ENCODE results near the gene SRPRA.
"Not testable (repeated sequence)": the region's sequence is repeated elsewhere in the genome, so short reads cannot be mapped to it uniquely, and the experiment has no call there.

Gene SRPRA

DNA sequence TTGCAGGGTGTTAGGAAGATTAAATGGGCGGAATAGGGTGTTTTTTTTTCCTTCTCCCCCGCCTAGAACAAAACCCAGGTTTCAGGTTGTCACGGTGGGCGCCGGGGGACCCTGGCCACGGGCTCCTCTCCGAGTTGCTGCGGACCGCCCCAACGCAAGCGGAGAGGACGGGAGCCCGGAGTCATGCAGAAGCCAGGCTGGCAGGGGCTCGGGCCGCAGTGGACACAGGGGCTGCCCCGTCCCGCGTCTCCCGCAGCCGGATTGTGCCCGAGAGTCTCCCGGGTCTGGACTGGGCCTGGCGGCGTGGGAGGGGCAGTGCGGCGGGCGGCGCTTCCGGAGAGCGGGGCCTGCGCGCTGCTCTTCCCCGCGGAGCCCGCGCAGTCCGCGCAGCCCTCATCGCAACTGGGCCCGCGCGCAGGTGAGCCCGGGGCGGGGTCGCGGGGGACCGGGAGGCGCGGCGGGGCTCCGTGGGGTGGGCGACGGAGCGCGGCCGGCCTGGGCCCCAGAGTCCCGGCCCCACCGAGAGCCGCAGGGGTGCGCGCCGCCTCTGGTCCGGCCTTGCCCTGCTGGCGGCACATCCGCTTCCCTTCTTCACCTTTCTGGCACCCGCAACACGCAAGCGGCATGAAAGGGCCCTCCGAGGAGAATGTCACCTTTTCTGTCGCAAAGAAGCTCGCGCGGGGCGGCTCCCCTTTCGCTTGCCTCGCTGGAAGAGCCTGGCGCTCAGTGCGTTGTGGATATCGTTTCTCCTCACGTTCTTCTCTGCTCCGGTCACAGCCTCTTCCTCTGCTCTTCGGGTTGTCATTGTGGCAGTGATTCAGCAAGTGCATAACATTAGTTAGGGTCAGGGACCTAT, 14.3 kb upstream of the SRPRA start, which contains the start of gene TIRAP:
TSS of gene TIRAP (plus strand) at position 358 of the 856 bp plus-strand sequence. CDS start 7,802 bp downstream, outside the sequence.
- DNase-seq (ENCODE audit: low spot score) = no peak

DNA sequence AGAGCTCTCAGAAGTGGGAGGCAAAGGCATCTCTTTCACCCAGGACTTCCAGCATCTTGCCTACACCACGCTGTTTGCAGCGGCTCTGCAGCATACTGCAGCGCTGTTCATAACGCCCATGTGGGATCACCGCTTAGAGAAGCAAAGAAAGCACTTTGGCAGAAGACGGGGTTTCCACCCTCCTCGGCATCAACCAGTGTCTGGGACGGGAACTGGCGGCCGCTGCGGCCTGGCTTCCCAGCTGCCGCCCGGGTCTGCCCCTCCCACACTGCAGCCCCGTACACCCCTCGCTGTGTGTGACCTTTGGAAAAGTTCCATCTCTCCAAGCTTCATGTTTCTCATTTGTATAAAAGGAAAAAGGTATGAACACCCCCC, 13.7 kb upstream of the SRPRA start:
- no peak for DNase-seq (ENCODE audit: low spot score)

DNA sequence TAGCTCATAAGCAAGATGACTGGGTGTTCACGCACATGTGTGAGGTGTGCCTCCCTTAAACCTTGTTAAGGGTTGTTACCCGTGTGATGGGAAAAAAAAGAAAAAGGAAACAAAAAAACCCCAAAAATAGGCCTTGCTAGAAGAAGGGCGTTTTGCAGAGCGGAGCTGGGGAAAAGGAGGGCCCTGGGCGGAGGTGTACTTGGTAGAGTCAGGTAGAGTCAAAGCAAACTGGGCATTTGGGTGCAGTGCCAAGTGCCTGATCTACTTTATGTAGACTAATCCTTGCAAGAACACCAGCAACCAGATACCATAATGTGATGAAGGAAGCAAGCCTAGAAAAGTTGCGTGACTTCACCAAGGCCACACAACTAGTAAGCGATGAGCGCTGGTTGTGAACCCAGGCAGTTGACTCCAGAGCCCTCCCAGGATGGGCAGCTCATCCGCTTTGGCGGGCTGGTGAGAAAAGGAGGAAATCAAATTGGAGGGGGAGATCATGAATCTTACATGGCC, 13.0 kb upstream of the SRPRA start:
- no peak for DNase-seq (ENCODE audit: low spot score)

DNA sequence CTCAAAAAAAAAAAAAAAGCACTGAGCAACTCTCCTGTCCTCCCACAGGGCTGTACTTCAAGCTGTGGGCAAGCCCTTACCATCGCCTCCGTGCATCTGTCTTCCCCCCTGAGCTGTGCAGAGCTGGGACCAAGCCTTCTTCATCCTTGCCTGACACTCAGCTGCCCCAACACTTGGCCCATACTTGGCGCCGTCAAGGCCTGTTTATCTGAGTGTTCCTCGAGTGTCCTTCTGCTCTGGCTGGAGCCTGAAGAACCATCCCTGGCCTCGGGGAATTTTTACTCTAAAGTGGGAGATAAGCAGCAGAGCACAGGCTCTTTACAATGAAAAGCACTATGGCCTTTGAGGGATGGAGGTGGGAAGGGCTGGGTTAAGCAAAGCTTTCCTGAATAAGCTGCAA, 12.6 kb upstream of the SRPRA start:
- no peak for DNase-seq (ENCODE audit: low spot score)

DNA sequence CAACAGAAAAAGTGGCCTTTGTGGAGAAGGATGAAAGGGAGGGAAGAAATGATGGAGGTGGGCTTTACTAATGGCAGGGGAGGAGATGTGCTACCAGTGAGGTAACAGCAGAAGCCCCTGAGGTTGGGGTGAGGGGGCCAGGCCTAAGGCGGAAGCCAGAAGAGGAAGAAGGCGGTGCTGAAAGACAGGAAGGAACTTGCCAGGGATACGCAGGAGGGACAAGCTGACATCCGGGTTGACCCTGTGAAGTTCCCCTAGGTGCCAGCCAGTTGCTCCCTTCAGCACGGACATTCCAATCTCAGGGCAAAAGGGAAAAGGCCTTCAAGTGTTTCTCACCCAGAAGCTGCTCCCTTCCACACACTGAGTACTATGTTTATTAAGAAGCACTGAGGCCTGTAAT, 11.9 kb upstream of the SRPRA start:
- DNase-seq (ENCODE audit: low spot score) = no peak

DNA sequence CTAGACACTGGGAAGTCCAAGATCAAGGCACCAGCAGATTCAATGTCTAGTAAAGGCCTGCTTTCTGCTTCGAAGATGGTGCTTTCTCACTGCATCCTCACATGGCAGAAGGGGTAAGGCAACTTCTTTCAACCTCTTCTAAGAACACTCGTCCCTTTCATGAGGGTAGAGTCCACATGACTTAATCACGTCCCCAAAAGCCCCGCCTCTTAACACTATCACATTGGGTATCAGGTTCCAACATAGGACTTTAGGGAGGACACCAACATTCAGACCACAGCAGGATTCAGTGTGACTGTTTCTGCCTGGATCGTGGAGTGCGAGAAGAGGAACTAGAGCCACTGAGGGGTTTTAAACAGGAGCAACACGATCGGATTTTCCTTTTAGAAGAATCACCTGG, 10.5 kb upstream of the SRPRA start:
- no peak for DNase-seq (ENCODE audit: low spot score)

DNA sequence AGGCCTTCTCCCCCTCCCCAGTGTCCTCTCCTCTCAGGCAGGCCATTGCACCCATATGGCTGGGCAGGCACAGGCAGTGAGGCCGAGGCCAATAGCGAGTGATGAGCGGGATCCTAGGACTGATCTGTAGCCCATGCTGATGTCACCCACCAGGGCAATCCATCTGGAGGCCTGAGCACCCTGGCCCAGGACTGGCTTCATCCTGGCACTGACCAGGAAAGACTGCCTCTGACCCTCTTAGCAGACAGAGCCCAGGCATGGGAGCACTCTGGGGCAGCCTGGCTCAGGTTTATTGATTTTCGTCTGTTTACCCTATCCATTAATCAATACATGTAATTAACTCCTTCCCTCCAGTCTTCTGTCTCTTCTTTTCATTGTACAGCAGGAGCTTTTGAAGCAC, 9.1 kb upstream of the SRPRA start:
- no peak for DNase-seq (ENCODE audit: low spot score)

DNA sequence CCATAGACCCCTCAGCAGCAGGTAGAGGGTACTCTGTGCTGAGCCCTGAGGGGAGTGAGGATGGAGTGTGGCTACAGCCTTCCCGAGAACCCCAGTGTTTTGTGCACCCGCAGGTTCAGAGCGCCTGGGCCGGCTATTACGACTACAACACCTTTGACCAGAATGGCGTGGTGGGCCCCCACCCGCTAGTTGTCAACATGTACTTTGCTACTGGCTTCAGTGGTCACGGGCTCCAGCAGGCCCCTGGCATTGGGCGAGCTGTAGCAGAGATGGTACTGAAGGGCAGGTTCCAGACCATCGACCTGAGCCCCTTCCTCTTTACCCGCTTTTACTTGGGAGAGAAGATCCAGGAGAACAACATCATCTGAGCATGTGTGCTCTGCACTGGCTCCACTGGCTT, 8.6 kb upstream of the SRPRA start:
- DNase-seq (ENCODE audit: low spot score) = no peak

DNA sequence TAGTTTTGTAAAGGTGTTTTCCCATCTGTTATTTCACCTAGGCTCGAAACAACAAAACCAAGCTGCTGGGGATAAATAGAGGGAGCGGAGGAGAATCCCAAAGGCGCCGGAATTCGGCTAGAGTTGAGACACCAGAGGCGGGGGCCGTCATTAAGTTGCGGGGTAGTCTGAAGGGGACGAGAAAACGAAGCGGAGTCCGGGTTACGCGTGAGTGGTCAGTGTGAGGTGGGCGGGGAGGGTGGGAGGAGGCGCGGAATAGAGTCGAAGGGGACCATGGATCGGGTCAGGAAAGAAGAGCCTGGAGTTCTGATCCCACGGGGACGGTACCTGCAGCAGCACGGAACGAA, 361 bp downstream of the SRPRA start:
- no peak for DNase-seq (ENCODE audit: low spot score)

DNA sequence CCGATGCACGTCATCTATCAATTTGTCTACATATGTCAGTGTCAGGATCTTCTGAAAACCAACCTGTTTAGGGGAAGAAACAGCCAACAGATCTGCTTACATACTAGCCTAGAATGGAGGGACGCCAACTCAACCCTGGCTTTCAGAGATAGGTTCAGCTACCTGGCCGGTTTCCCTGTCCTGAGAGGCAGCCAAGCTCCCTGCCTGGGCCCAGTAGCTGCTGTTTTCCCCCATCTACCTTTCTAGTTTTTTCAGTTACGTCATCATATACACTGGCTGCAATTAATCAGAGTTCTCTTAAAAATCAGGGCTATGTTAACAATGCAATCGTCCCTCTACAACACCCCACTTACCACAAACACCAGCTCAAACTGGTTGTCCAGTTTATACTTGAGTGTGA, 1.0 kb downstream of the SRPRA start:
- no peak for DNase-seq (ENCODE audit: low spot score)

DNA sequence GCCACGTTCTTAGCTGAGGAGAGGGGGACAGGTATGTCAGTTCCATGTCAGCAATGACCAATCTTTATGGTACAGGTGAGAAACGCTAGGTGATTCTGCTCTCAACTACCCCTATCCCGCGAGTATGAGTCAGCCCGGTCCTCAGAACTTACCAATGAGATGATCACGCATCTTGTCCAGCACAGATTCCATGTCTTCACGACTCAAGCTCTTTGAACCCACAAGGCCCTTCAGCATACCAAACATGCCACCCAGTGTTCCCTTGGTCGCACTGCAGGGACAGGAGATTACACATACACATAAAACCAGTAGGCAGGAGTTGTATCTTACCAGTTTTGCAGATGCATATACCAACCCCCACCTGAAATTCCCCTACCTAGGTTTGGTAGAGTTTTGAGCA, 2.9 kb downstream of the SRPRA start:
- DNase-seq (ENCODE audit: low spot score) = no peak

DNA sequence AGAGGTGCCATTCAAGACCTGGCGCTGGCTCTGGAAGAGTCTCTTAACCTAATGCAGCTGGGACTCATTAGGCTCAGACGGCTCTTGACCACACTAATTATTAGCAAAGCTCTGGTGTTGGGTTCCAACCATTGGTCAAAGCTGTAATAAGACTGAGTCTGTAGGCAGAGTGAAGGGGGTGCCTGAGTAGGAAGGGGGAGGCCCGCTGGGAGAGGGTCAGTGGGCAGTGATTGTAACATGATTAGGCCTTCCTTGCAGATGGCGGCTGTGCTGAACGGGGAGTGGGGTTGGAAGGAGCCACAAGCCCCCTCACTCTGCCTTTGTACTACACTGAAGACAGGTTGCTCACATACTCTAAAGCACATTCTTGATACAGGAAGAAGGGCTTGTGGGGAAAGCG, 5.2 kb downstream of the SRPRA start:
- DNase-seq (ENCODE audit: low spot score) = no peak

DNA sequence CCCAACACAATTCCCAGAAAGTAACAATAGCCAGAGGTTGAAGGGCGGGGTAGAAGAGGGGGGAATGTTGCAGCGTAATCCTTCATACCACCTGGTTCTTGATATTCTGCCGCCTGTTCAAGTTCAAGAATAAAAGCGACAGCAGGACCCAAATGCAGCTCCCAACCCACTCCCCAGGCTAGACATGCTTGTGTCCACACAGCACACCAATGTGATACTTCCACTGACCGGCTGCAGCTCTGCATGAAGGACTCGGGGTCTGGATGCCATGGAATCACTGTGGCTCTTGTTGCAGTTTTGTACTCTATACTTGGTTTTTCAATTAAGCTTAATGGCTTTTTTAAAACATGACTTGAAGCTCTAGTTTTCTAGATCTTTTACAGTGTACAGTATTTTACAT, 6.5 kb downstream of the SRPRA start:
- DNase-seq (ENCODE audit: low spot score) = no peak

DNA sequence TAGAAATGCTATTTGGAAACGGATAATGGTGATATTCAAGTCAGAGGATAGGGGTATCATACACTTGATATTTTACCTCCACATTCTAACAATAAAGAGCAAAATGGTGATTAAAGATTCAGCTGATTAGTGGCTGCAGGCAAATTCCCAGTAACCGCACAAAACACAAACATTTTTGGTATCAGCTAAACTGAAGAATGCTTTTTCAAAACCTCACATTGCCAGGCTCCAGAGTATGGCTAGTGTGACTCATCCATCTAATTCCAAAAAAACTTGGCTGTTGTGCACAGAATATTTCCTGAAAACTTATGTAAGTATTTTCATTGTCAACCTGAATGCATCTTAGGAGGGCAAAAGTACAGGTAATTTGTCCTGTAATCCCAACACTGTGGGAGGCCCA, 10.9 kb downstream of the SRPRA start:
- no peak for DNase-seq (ENCODE audit: low spot score)

DNA sequence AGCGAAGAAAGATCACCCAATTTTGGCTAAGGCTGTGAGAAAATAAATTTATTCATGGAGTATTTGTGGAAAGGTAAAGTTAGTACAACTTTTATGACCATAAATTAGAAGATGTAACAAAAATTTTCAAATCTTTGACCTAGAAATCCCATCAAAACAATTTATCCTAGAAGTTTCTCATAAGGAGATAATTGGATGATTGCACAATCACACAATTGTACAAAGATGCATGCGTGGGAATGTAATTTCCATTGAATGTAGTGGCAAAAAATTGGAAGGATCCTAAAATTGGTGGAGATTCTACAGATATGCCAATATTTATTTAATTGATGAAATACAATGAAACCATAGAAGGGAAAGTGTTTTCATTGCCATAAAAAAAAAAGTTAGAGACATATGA, 11.6 kb downstream of the SRPRA start:
- no peak for DNase-seq (ENCODE audit: low spot score)

DNA sequence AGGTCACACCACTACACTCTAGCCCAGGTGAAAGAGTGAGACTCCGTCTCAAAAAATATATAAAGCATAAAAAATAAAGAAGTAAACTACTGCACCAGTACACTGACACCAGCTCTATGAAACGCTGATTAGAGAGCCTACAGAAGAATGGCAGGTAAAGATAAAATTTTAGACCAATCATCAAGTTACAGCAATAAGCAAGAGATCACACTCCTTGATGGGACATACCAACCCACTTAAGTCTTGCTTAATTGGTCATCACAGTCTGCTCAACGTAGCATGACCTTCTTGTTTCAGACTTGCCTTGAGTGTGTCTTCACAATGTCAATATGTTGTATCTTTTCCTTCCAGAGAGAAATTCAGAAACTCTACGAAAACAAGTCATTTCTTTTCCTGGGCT, 12.5 kb downstream of the SRPRA start:
- DNase-seq (ENCODE audit: low spot score) = no peak

DNA sequence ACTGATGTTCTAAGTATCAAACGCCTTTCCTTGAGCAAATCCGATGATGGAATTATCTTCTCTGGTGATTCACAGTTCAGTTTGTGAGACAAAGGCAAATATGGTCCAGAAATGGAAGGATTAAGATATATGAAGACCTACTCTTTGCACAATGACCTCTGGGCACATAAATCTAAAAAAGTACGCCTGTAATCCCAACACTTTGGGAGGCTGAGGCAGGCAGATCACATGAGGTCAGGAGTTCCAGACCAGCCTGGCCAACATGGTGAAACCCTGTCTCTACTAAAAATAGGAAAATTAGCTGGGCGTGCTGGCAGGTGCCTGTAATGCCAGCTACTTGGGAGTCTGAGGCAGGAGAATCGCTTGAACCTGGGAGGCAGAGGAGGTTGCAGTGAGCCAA, 13.2 kb downstream of the SRPRA start:
- DNase-seq (ENCODE audit: low spot score) = not testable (repeated sequence)

DNA sequence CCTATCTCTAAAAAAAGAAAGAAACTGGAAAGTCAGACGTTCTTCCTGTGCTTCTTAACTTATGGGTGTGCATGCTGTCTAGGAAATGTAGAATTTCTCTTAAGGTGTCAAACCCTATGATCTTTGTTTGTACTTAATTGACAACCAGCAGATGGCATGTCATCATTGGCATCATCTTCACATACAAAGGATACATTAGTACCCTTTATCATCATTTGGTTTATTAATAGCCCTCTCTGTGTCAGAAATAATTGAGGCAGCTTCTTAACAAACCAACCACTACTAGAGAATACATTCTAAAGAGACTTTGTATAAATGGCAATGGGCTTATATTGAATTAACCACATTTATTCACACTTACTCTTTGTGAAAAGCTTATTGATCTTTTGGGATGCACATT, 13.9 kb downstream of the SRPRA start:
- DNase-seq (ENCODE audit: low spot score) = no peak

DNA sequence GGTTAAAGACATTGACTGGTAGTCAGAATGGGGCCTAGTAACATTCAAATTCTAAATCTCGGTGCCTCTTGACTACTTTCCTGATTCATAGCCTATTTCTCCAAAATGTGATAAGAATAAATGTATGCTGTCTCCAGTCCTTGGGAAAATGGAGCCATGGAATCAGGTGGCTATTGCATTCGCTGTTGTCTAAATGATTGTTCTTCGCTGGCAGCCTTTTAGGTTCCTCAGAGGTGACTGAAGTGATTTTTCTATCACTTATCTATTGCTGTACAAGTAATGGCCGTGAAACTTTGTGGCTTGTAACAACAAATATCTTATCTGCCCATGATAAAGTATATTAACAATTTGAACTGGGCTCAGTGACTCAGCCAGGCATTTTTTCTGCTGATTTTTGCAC, 15.4 kb downstream of the SRPRA start:
- DNase-seq (ENCODE audit: low spot score) = no peak

DNA sequence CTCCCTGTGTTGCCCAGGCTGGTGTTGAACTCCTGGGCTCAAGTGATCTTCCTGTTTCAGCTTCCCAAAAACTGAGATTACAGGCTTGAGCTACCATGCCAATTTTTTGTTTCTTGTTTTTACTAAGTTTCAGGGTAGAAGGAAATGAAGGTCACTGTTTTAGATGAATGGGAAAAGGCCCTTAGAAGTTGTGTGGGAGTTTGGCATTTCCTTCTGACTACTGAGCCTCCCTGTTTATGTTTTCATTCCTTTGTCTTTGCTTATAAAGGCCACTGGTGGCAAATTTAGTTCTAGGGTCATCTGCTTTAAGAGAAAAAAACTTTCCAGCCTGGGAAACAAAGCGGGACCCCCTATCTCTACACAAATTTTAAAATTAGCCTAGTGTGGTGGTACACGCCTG, 22.1 kb downstream of the SRPRA start:
- no peak for DNase-seq (ENCODE audit: low spot score)

DNA sequence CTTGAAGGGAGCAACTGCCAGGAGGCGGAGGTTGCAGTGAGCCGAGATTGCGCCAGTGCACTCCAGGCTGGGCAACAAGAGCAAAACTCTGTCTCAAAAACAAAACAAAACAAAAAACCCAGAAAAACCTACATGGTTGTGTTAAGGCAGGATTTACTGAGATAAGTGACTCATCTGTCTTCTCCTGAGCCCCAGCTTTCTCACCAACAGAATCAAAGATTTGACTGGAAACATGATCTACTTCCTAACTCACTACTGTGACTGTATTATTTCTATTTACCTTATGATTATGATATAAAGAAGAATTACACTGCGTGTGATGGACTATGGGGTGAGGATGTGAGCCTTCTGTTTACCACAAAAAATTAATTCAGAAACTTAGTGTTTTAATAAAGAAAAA, 35.3 kb downstream of the SRPRA start:
- DNase-seq (ENCODE audit: low spot score) = no peak

DNA sequence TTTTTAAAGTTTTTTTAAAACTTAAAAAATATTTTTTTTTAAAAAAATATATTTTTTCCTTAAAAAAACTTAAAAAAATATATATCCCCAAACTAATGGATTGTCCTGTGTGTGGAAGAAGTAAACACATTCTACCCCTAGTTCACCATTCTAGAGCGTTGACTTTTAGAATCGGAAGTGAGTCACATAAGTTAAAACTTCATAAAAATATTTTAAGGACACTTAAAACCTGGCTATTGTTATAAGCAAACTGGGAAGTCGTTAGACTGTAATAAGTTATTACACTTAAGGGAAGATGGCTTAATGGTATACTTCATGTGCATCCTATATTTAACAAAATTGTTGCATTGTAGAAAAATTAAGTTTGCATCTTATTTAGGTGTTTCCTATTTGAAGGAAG, 36.0 kb downstream of the SRPRA start:
- DNase-seq (ENCODE audit: low spot score) = no peak

DNA sequence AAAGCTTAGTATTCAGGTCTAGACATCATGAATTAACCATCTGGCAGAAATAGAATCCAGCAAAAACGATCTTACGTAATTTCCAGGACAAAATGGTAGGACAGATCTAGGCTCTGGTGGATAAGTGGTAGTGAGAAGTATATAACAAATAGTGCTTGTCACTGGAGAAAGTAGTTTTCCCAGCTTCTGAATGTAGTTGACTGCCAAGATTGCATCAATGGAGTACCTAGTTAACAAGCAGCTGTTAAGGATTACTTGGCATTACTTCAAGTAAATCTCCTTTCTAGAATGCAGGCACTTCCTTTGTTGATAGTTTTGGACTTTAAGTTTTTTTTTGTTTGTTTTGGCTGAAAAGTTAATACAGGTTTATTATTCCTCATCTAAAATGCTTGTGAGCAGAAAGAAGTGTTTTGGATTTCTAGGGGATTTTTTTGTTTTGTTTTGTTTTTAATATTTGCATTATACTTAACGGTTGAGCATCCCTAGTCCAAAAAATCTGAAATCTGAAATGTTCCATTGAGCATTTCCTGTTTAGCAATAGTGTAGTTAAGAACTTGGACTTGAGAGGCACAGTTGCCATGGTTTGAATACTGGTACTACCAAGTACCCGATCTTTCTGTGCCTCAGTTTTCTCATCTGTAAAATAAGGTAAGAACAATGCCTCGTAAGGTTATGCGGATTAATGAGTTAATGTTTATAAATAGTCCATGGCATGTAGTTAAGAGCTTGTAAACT, 36.8 kb downstream of the SRPRA start:
- DNase-seq (ENCODE audit: low spot score) = no peak
